Endothelial cell of umbilical vein (primary cell): ENCODE measurements around the gene DENND6A. TPM values are rescaled to one million over a fixed set of nuclear protein-coding genes. Genes with fewer than 3 reads are reported as not detected.

Experiments used
- BruUV-seq: library from RNA; stranded (reverse); fragments of 400-500 nt; replicated peaks from 2 replicates; lab custom pipeline; 2021; lab: Mats Ljungman, UMichigan
- CTCF ChIA-PET: fragments of 300-600, 350-600 bp; sonication (Branson Sonifier 250); formaldehyde crosslinking; loops from one replicate; lab custom pipeline; 2021; ENCODE audit warnings: antibody characterized with exemption, inconsistent platforms; lab: Charles Lee
- POLR2A ChIA-PET: fragments of 300-600, 350-600 bp; sonication (Branson Sonifier 250); formaldehyde crosslinking; loops from one replicate; lab custom pipeline; 2021; ENCODE audit warnings: antibody characterized with exemption, inconsistent platforms; lab: Charles Lee
- DNase-seq: peaks from one replicate; pipeline ENCODE4 v3.0.0-alpha.2; 2011; ENCODE audit warnings: low read depth, low spot score
- FAIRE-seq: peaks from 2 replicates; lab custom pipeline; 2011; peaks lifted over from hg19 to GRCh38; lab: Jason Lieb, UNC
- H2AFZ ChIP-seq: 2 replicates; pipeline ENCODE4 v1.6.0; 2012; ENCODE audit warnings: low read depth, low read length, control low read depth, inconsistent platforms
- H3K27ac ChIP-seq: 2 replicates; pipeline ENCODE4 v1.5.1; 2011; ENCODE audit warnings: low read depth, mild to moderate bottlenecking, control low read depth, low read length, moderate library complexity; ENCODE audit not compliant: insufficient read depth
- H3K27me3 ChIP-seq, 2 experiments: 2 replicates each; pipeline versions ENCODE4 v1.6.0 to v1.6.1; 2011; ENCODE audit warnings: low read length in 2 of 2, mixed read lengths in 1 of 2; ENCODE audit not compliant: control insufficient read depth in 2 of 2, insufficient read depth in 2 of 2
- H3K36me3 ChIP-seq, 2 experiments: 2 replicates in 1 of 2; 3 replicates in 1 of 2; pipeline ENCODE4 v1.5.1; 2011; ENCODE audit warnings: low read length in 2 of 2, mild to moderate bottlenecking in 1 of 2, moderate library complexity in 1 of 2; ENCODE audit not compliant: control insufficient read depth in 2 of 2, insufficient read depth in 2 of 2; ENCODE audit errors: extremely low read depth in 1 of 2
- H3K4me1 ChIP-seq: 3 replicates; pipeline ENCODE4 v1.5.1; 2011; ENCODE audit warnings: mild to moderate bottlenecking, low read length; ENCODE audit not compliant: control insufficient read depth, insufficient read depth; ENCODE audit errors: extremely low read depth
- H3K4me2 ChIP-seq: 2 replicates; pipeline ENCODE4 v1.6.1; 2011; ENCODE audit warnings: low read length, control low read depth, mixed read lengths; ENCODE audit not compliant: insufficient read depth
- H3K4me3 ChIP-seq, 3 experiments: fragments of 200-600 bp in 1 of 3; sonication (generic), shearing (Covaris generic) in 1 of 3; replicated peaks in 1 of 3; 2 replicates each; pipeline ENCODE4 v1.5.1; 2011 to 2016; ENCODE audit warnings: control low read depth in 3 of 3, low read length in 3 of 3, mild to moderate bottlenecking in 2 of 3, inconsistent platforms in 1 of 3, low read depth in 1 of 3, moderate library complexity in 1 of 3; ENCODE audit not compliant: insufficient read depth in 1 of 3
- H3K79me2 ChIP-seq: 2 replicates; pipeline ENCODE4 v1.6.0; 2012; ENCODE audit warnings: low read length, inconsistent platforms; ENCODE audit not compliant: control insufficient read depth, insufficient read depth
- H3K9ac ChIP-seq: replicated peaks from 2 replicates; pipeline ENCODE3; 2011; ENCODE audit warnings: low read length, control low read depth; ENCODE audit not compliant: insufficient read depth; ENCODE audit errors: extremely low read depth
- H3K9me1 ChIP-seq: replicated peaks from 3 replicates; pipeline ENCODE4 v1.6.0; 2011; ENCODE audit warnings: mild to moderate bottlenecking, low read length; ENCODE audit not compliant: control insufficient read depth, insufficient read depth; ENCODE audit errors: extremely low read depth
- H3K9me3 ChIP-seq: replicated peaks from 2 replicates; pipeline ENCODE4 v1.5.1; 2012; ENCODE audit warnings: low read length, inconsistent platforms; ENCODE audit not compliant: control insufficient read depth, insufficient read depth
- H4K20me1 ChIP-seq: replicated peaks from 2 replicates; pipeline ENCODE3; 2011; ENCODE audit warnings: mild to moderate bottlenecking, low read length; ENCODE audit not compliant: control insufficient read depth, insufficient read depth; ENCODE audit errors: extremely low read depth
- CTCF ChIP-seq, 2 donors: IDR thresholded peaks; 1 replicate in 1 of 2; 2 replicates in 1 of 2; pipeline ENCODE4 v1.5.1; 2011; ENCODE audit warnings: low read length in 2 of 2, mild to moderate bottlenecking in 2 of 2, moderate library complexity in 2 of 2, control low read depth in 1 of 2, inconsistent platforms in 1 of 2, low read depth in 1 of 2; ENCODE audit not compliant: insufficient read depth in 1 of 2; ENCODE audit errors: extremely low read depth in 1 of 2
- EZH2 ChIP-seq: IDR thresholded peaks from 2 replicates; pipeline ENCODE4 v1.6.1; 2012; ENCODE audit warnings: borderline replicate concordance, low read depth, mild to moderate bottlenecking, moderate library complexity, low read length, inconsistent platforms; ENCODE audit not compliant: severe bottlenecking
- FOS ChIP-seq: IDR thresholded peaks from 2 replicates; pipeline ENCODE4 v1.6.1; 2011; ENCODE audit warnings: mild to moderate bottlenecking, low read length, moderate library complexity, borderline replicate concordance; ENCODE audit not compliant: insufficient read depth
- GATA2 ChIP-seq: IDR thresholded peaks from 2 replicates; pipeline ENCODE4 v1.7.0; 2011; ENCODE audit warnings: low read depth, mild to moderate bottlenecking, moderate library complexity, mixed read lengths, low read length; ENCODE audit not compliant: insufficient read length, insufficient read depth
- JUN ChIP-seq: IDR thresholded peaks from 2 replicates; pipeline ENCODE4 v1.6.1; 2011; ENCODE audit warnings: borderline replicate concordance, low read depth; ENCODE audit not compliant: insufficient read length, insufficient read depth
- MAX ChIP-seq: IDR thresholded peaks from 2 replicates; pipeline ENCODE4 v1.6.1; 2011; ENCODE audit not compliant: insufficient read depth, insufficient read length
- MYC ChIP-seq: IDR thresholded peaks from one replicate; pipeline ENCODE4 v1.6.1; 2011; ENCODE audit warnings: mild to moderate bottlenecking, low read depth, low read length
- POLR2A ChIP-seq: IDR thresholded peaks from 2 replicates; pipeline ENCODE4 v1.6.1; 2012; ENCODE audit warnings: low read depth, mild to moderate bottlenecking, control low read depth, low read length
- POLR2AphosphoS5 ChIP-seq: IDR thresholded peaks from 2 replicates; pipeline ENCODE4 v1.6.1; 2012; ENCODE audit warnings: low read depth, mild to moderate bottlenecking, control low read depth, low read length, moderate library complexity; ENCODE audit not compliant: insufficient read depth
- dilution Hi-C: fragments of 300-500 bp; cut with MboI; formaldehyde crosslinking; loops from one replicate; pipeline ENCODE4 v1.15.0; 2019; ENCODE audit warnings: low sequenced_read_pairs; ENCODE audit not compliant: extremely low pct_ligation_motif_present
- intact Hi-C: fragments of 100-400 bp; cut with micrococcal nuclease; formaldehyde crosslinking; loops from one replicate; pipeline ENCODE4 v1.10.0; 2022
- polyA plus RNA-seq, 4 experiments: library from polyadenylated mRNA; depleted of rRNA in 3 of 4; stranded (reverse) in 3 of 4; unstranded in 1 of 4; fragments of >200 nt; gene quantifications; 2 replicates each; pipeline versions ENCODE4 v1.2.1 to v1.2.3, GENCODE V29; 2011 to 2012; ENCODE audit warnings: missing spikeins in 1 of 4
- total RNA-seq: library from RNA; stranded (reverse); gene quantifications from 2 replicates; pipeline ENCODE4 v1.2.3, GENCODE V29; 2021

Gene DENND6A
- total and polyA plus RNA-seq, 2 donors (not counting 3 experiments of a cell fraction or from before 2014, with no cell fraction given) = 12.7 to 25.0 TPM

GRCh38 chr3:57691411-57692132, 1.3 kb downstream of the DENND6A start:
- H3K27me3 ChIP-seq = no peaks in the 10 kb centered on the region
- H3K4me2 ChIP-seq = peak overlapping the region; percentile 87
- no peaks in the 10 kb centered on the region for H3K9me3 ChIP-seq
- H3K9me1 ChIP-seq = no peaks in the 10 kb centered on the region
- H3K4me3 ChIP-seq = peak overlapping the region; percentile 65 to 90 (median 68)
- peak overlapping the region; percentile 82 for H3K27ac ChIP-seq
- H3K36me3 ChIP-seq = no peaks in the 10 kb centered on the region
- H4K20me1 ChIP-seq = no peaks in the 10 kb centered on the region
- H3K79me2 ChIP-seq = peaks cover 44% of the 10 kb centered on the region
- no peak overlapping the region for H2AFZ ChIP-seq
- dilution Hi-C loops (no loop called here), intact Hi-C loops (loop anchor here (1.0 to 2.0 kb wide), 3 partner anchors 65 to 295 kb away; partner anchors contain the start of genes ARF4 and SLMAP)
- H3K9ac ChIP-seq = peak overlapping the region; percentile 90
- no TSS peak for BruUV-seq
- DNase-seq = peak; percentile 50
- TF ChIP-seq EZH2 (no peak), FOS (no peak), POLR2A (no peak), POLR2AphosphoS5 (no peak), GATA2 (no peak), CTCF (IDR thresholded peaks at IDR 0.05; ENCODE audit: extremely low read depth in 1 of 2, insufficient read depth in 1 of 2, low read depth in 1 of 2, low read length in 2 of 2) (no peak), MYC (no peak), MAX (no peak), JUN (no peak)
- peaks cover 12% of the 10 kb centered on the region for H3K4me1 ChIP-seq
- ChIA-PET CTCF (interaction anchor here (0.6 to 1.5 kb wide), 11 partner anchors 12 to 531 kb away, joined by 3 to 6 read pairs (median 3); partner anchors contain the start of gene SLMAP), POLR2A (no interaction called here)
- peak; percentile 62 for FAIRE-seq
